Stomach (tissue), 9 donors: Measurements from ENCODE around the gene MRAS. TPM values are rescaled to one million over a fixed set of nuclear protein-coding genes. Genes with fewer than 3 reads are reported as not detected.
"Not testable (repeated sequence)": the region's sequence is repeated elsewhere in the genome, so short reads cannot be mapped to it uniquely, and the experiment has no call there.

ENCODE experiments used
- DNase-seq, 2 donors: peaks; one replicate each; pipeline versions ENCODE4 v3.0.0 to v3.0.0-alpha.2; 2013 to 2019
- H3K27ac ChIP-seq, 5 donors: fragments of 200-600 bp in 4 of 5; sonication (generic) in 4 of 5; one replicate each; pipeline ENCODE4 v1.5.1; 2013 to 2019; ENCODE audit warnings: mild to moderate bottlenecking in 1 of 5, moderate library complexity in 1 of 5
- H3K27me3 ChIP-seq, 3 donors: fragments of 200-600 bp; sonication (generic); one replicate each; pipeline ENCODE4 v1.5.1; 2017 to 2019; ENCODE audit warnings: mixed run types in 1 of 3
- H3K36me3 ChIP-seq, 4 donors: fragments of 200-600 bp; sonication (generic); 1 replicate in 3 of 4; 2 replicates in 1 of 4; pipeline ENCODE4 v1.5.1; 2016 to 2019
- H3K4me1 ChIP-seq, 4 donors: fragments of 200-600 bp; sonication (generic); one replicate each; pipeline ENCODE4 v1.5.1; 2016 to 2019
- H3K4me3 ChIP-seq, 4 donors: fragments of 200-600 bp; sonication (generic) in 3 of 4; one replicate each; pipeline ENCODE4 v1.5.1; 2016 to 2019; ENCODE audit warnings: mild to moderate bottlenecking in 1 of 4
- H3K9me3 ChIP-seq, 4 donors: fragments of 200-600 bp; sonication (generic); one replicate each; pipeline ENCODE4 v1.5.1; 2016 to 2019
- EP300 ChIP-seq: sonication (generic); formaldehyde crosslinking; IDR thresholded peaks from one replicate; pipeline ENCODE4 v1.6.1; 2017; ENCODE audit warnings: antibody characterized with exemption
- POLR2A ChIP-seq, 4 donors: fragments of 450-650 bp; IDR thresholded peaks; one replicate each; pipeline ENCODE4 v1.6.1; 2016; ENCODE audit warnings: antibody characterized with exemption in 4 of 4, control low read depth in 2 of 4, mild to moderate bottlenecking in 1 of 4, moderate library complexity in 1 of 4
- POLR2AphosphoS5 ChIP-seq, 3 donors: sonication (generic); formaldehyde crosslinking; IDR thresholded peaks; one replicate each; pipeline ENCODE4 v1.6.1; 2016; ENCODE audit warnings: antibody characterized with exemption in 3 of 3
- WGBS, 5 donors: extraction: QIAGEN DNeasy Blood & Tissue Kit in 3 of 5; methylation state at CpG; one replicate each; pipeline versions ENCODE4 v1.1.5 to v1.1.7; 2013 to 2018; 5-methylcytosine and 5-hydroxymethylcytosine counted together
- intact Hi-C: fragments of 100-400 bp; cut with DNase I; formaldehyde crosslinking; loops from one replicate; pipeline ENCODE4 v1.15.1; 2023; ENCODE audit warnings: low total_unique reads
- polyA plus RNA-seq, 3 donors: library from polyadenylated mRNA; stranded (reverse); fragments of 200-250 nt; gene quantifications; one replicate each; pipeline ENCODE4 v1.2.3, GENCODE V29; 2013
- total RNA-seq, 5 donors: library from RNA; depleted of rRNA; stranded (reverse); fragments of >200 nt; gene quantifications; one replicate each; pipeline versions ENCODE4 v1.1.0 to v1.2.3, GENCODE V29; 2014 to 2016
- TF ChIP-seq, protein P1 (sequence below), 7 experiments: fragments of 450-650 bp in 4 of 7; fragments of 200-600 bp in 3 of 7; sonication (generic) in 3 of 7; IDR thresholded peaks; one replicate each; pipeline ENCODE4 v1.5.1; 2016 to 2019; ENCODE audit warnings: antibody characterized with exemption in 7 of 7, control low read depth in 2 of 7, mild to moderate bottlenecking in 1 of 7
- donor health status: healthy with polysubstance abuse.
- donor health status: Bipolar disorder and iron deficiency.
- donor health status: healthy.

Gene MRAS
- total and polyA plus RNA-seq, 8 donors: 4.4 to 28.0 (median 10.5) TPM

DNA sequence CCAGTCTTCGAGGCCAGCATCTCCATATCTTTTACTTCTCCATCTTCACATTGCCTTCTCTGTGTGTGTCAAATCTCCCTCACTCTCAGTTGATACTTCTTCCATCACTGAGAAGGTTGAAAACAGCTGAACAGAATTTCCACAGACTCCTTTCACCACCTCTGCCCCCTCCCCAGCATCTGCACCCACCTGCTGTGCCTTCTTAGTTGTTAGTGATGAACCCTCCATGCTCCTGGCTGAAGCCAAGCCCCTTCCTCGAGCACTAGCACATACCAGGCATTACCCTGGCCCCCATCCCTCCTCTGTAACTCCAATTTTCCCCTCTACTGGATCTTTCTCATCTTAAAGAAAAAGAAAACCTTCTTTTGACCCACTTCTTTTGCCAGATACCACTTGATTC, 58.2 kb downstream of the MRAS start:
- intact Hi-C loops: no loop called here
- H3K4me1 ChIP-seq: no peaks in the 10 kb centered on the region
- H3K9me3 ChIP-seq: no peaks in the 10 kb centered on the region
- no peaks in the 10 kb centered on the region for H3K27me3 ChIP-seq
- TF ChIP-seq EP300 (no peak), POLR2A (IDR thresholded peaks at IDR 0.05) (no peak)
- H3K27ac ChIP-seq: no peak overlapping the region
- H3K4me3 ChIP-seq: no peak overlapping the region
- 55 to 78% (median 76%) methylated on average over 2 of the region's 2 CpGs for WGBS, 5 donors
- no peak for DNase-seq
- H3K36me3 ChIP-seq: peaks cover 15 to 45% (median 32%) of the 10 kb centered on the region in 4 donors

DNA sequence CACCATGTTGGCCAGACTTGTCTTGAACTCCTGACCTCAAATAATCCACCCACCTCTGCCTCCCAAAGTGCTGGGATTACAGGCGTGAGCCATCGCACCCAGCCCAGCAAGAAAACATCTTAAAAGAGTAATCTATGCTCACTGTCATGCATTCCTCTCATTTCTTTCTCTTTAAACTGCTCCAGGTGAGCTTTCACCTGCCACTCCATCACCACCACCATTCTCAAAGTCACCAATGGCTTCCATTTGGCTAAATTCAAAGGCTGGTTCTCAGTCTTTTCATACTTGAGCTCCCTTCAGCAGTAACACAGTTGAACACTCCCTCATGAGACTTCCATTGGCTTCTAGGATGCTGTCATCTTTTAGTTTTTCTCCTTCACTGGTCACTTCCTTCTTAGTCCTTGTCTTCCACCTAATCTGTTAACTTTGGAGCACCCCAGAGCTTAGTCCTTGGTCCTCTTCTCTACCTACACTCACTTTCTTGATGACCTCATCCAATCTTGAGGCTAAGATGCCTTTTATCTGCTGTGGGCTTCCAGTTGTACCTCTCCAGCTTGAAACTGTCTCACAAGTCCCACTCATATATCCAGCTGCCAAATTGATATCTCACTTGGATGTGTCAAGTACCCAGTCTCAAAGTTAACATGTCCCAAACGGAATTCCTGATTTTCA, 59.0 kb downstream of the MRAS start:
- Histone ChIP-seq H3K36me3 (peaks cover 8 to 38% (median 25%) of the 10 kb centered on the region in 4 donors), H3K4me3 (no peak overlapping the region), H3K4me1 (no peaks in the 10 kb centered on the region), H3K27me3 (no peaks in the 10 kb centered on the region), H3K27ac (no peak overlapping the region), H3K9me3 (no peaks in the 10 kb centered on the region)
- TF ChIP-seq EP300 (no peak), POLR2A (IDR thresholded peaks at IDR 0.05) (no peak), POLR2AphosphoS5 (IDR thresholded peaks at IDR 0.05) (no peak)
- TF ChIP-seq, protein P1, sequence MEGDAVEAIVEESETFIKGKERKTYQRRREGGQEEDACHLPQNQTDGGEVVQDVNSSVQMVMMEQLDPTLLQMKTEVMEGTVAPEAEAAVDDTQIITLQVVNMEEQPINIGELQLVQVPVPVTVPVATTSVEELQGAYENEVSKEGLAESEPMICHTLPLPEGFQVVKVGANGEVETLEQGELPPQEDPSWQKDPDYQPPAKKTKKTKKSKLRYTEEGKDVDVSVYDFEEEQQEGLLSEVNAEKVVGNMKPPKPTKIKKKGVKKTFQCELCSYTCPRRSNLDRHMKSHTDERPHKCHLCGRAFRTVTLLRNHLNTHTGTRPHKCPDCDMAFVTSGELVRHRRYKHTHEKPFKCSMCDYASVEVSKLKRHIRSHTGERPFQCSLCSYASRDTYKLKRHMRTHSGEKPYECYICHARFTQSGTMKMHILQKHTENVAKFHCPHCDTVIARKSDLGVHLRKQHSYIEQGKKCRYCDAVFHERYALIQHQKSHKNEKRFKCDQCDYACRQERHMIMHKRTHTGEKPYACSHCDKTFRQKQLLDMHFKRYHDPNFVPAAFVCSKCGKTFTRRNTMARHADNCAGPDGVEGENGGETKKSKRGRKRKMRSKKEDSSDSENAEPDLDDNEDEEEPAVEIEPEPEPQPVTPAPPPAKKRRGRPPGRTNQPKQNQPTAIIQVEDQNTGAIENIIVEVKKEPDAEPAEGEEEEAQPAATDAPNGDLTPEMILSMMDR (IDR thresholded peaks at IDR 0.05): no peak
- WGBS, 5 donors: 83 to 91% (median 88%) methylated on average over 3 of the region's 3 CpGs
- intact Hi-C loops: no loop called here
- no peak for DNase-seq

DNA sequence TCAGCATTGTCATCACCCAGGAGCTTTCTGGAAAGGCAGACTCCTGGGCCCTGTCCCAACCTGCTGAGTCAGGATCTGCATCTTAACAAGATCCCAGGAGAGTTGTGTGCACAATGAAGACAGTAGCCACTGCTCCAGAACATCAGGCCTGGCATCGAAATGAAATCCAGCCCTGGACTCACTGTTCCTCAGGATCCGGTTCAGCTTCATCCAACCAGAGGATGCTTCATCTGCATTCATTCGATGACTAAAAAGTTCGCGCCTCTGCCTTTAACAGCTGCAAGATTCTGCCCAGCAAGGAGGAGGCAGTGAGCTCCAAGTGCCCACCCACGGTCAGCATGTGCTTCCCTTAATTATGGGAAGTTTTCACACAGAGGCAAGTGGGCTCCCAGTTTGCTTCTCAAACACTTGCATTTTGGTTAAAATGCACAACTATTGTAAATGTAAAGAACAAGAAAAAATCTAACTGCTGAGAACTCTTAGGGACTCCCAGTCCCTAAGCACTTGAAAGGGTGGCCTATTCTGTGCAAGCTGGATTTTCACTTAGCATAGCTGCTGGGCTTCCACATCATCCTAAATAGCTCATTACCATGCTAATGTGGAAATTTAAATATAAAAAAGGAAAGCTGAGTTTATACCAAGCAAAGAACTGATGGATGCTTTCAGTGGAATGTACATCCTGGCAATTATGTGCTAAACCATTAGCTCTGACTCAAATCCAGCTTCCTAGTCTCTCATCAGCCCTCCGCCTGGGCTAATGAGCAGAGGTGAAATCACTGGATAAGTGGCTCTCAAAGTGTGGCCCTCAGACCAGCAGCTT, 60.6 kb downstream of the MRAS start:
- no peak overlapping the region for H3K4me3 ChIP-seq
- no peaks in the 10 kb centered on the region for H3K9me3 ChIP-seq
- WGBS, 5 donors: 60 to 74% (median 66%) methylated on average over 7 of the region's 7 CpGs
- H3K27me3 ChIP-seq: no peaks in the 10 kb centered on the region
- no peak for DNase-seq
- intact Hi-C loops: no loop called here
- no peaks in the 10 kb centered on the region for H3K4me1 ChIP-seq
- no peak overlapping the region for H3K27ac ChIP-seq
- peaks cover 4 to 23% (median 12%) of the 10 kb centered on the region in 4 donors for H3K36me3 ChIP-seq
- TF ChIP-seq POLR2A (IDR thresholded peaks at IDR 0.05): no peak
- no peak for TF ChIP-seq EP300

DNA sequence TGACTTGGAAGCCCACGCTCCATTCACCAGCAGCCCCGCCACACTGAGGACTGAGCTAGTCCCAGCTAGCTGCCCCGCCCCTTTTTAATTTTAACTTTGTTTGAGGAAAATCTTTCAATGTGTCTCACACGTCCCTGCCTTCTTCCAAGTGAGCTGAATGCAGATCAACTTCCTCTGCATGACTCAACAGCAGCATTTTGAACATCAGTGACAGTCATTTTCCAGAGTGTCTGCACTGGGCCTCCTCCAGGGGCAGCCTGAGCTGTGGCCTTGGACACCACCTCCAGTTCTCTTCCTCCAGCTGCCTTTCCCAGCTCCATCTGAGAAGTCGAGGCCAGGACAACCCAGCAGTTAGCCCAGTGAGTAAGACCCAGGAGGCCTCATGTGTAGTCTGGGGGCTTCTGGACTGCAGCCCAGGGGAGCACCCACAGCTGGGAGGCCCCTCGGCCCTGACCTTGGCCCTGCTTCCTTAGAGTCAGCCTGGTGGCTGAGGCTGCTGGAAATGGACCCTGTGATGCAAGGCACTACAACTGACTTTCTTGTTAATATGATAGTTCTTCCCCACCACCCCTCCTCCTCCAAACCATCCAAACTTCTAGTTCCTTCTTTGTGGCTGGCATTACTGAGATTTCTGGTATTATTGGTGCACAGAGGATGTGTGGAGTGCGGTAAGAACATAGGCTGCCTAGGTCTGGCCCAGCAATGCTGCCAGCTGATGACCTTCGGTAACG, 64.6 kb downstream of the MRAS start:
- Histone ChIP-seq H3K27me3 (peaks cover 0 to 13% (median 0%) of the 10 kb centered on the region in 3 donors), H3K36me3 (no peaks in the 10 kb centered on the region), H3K4me1 (peaks cover 0 to 4% (median 2%) of the 10 kb centered on the region in 4 donors), H3K4me3 (no peak overlapping the region), H3K9me3 (no peaks in the 10 kb centered on the region), H3K27ac (no peak overlapping the region)
- 65 to 77% (median 71%) methylated on average over 9 of the region's 9 CpGs for WGBS, 5 donors
- no peak for DNase-seq
- intact Hi-C loops: loop anchor here (10.0 kb wide), 1 partner anchor 512 kb away; no protein-coding TSS in a partner anchor
- TF ChIP-seq POLR2AphosphoS5 (IDR thresholded peaks at IDR 0.05) (no peak), POLR2A (IDR thresholded peaks at IDR 0.05) (no peak), EP300 (no peak)
- TF ChIP-seq, protein P1 (IDR thresholded peaks at IDR 0.05): no peak

DNA sequence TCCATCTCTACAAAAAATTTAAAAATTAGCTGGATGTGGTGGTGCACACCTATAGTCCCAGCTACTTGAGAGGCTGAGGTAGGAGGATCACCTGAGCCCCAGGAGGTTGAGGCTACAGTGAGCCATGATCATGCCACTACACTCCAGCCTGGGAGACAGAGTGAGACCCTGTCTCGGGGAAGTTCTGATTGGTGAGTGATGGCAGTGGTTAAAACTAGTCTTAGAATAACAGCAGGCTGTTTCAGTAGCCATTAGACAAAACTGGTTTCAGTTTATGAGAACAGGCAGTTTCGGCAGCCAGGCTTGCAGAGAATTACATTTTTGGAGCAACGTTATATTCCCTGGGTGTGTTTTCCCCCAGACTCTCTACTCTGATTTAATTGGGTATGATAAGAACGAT, 67.9 kb downstream of the MRAS start:
- H3K27me3 ChIP-seq: peaks cover 0 to 13% (median 0%) of the 10 kb centered on the region in 3 donors
- H3K36me3 ChIP-seq, H3K4me3 ChIP-seq, H3K9me3 ChIP-seq, DNase-seq, H3K27ac ChIP-seq, H3K4me1 ChIP-seq: not testable (repeated sequence)
- 78 to 84% (median 84%) methylated on average over 4 of the region's 4 CpGs for WGBS, 5 donors
- intact Hi-C loops: loop anchor here (10.0 kb wide), 1 partner anchor 509 kb away; no protein-coding TSS in a partner anchor
